Measurements from ENCODE around the gene ZNF385D.

DNA sequence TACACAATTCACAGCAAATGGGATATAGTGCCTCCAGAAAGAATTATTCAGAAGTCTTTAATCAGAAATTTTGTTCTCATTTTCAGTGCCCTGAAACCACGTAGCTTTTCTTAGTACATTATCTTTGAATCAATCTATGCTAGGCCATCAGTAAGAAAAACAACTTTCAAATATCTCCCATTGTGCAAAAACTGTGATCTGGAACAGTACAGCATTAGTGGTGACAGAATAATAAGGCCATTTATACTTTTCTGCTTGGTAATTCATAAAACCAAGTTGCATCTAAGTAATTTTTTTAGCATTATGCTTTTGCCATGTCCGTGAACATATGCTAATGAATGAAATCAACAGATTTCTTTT lies 35.4 kb upstream of the ZNF385D start:
- TF ChIP-seq POLR2A (IDR thresholded peaks at IDR 0.05), result no peak
- TF ChIP-seq, protein P1, sequence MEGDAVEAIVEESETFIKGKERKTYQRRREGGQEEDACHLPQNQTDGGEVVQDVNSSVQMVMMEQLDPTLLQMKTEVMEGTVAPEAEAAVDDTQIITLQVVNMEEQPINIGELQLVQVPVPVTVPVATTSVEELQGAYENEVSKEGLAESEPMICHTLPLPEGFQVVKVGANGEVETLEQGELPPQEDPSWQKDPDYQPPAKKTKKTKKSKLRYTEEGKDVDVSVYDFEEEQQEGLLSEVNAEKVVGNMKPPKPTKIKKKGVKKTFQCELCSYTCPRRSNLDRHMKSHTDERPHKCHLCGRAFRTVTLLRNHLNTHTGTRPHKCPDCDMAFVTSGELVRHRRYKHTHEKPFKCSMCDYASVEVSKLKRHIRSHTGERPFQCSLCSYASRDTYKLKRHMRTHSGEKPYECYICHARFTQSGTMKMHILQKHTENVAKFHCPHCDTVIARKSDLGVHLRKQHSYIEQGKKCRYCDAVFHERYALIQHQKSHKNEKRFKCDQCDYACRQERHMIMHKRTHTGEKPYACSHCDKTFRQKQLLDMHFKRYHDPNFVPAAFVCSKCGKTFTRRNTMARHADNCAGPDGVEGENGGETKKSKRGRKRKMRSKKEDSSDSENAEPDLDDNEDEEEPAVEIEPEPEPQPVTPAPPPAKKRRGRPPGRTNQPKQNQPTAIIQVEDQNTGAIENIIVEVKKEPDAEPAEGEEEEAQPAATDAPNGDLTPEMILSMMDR (IDR thresholded peaks at IDR 0.05), result no peak
- no peak for TF ChIP-seq POLR2AphosphoS5 (IDR thresholded peaks at IDR 0.05)
